Stimulated activated naive CD4-positive, alpha-beta T cell treated with Interleukin-2 at 50 U/mL for 16 hours (primary cell): Measurements from ENCODE around the gene USP15.
"Not testable (repeated sequence)": the region's sequence is repeated elsewhere in the genome, so short reads cannot be mapped to it uniquely, and the experiment has no call there.

Experiments used
- DNase-seq: peaks from one replicate; lab custom pipeline; 2025; lab: John Stamatoyannopoulos, UW

Gene USP15

GRCh38 chr12:62372134-62372533 lies 111.9 kb downstream of the USP15 start:
- DNase-seq, result no peak

GRCh38 chr12:62372825-62373224 lies 112.6 kb downstream of the USP15 start:
- DNase-seq, result no peak

GRCh38 chr12:62375603-62376002 lies 115.4 kb downstream of the USP15 start:
- DNase-seq, result no peak

GRCh38 chr12:62379026-62379722 lies 119.0 kb downstream of the USP15 start:
- DNase-seq, result no peak

- no peak for DNase-seq
These were observed 119.5 kb downstream of the USP15 start for GRCh38 chr12:62379723-62380045.

GRCh38 chr12:62382526-62382925 lies 122.3 kb downstream of the USP15 start:
- DNase-seq, result no peak

GRCh38 chr12:62396750-62397149 lies 136.5 kb downstream of the USP15 start:
- no peak for DNase-seq

GRCh38 chr12:62400135-62400534 lies 139.9 kb downstream of the USP15 start:
- no peak for DNase-seq

GRCh38 chr12:62401631-62402030 lies 141.4 kb downstream of the USP15 start:
- no peak for DNase-seq

GRCh38 chr12:62403031-62403430 lies 142.8 kb downstream of the USP15 start:
- DNase-seq, result no peak

GRCh38 chr12:62407587-62407986 lies 147.4 kb downstream of the USP15 start:
- DNase-seq, result no peak

GRCh38 chr12:62409068-62409467 lies 148.9 kb downstream of the USP15 start:
- DNase-seq, result no peak

- no peak for DNase-seq
These were observed 154.0 kb downstream of the USP15 start for GRCh38 chr12:62414180-62414579.

GRCh38 chr12:62426089-62426488 lies 165.9 kb downstream of the USP15 start:
- no peak for DNase-seq

GRCh38 chr12:62429457-62429856 lies 169.3 kb downstream of the USP15 start:
- no peak for DNase-seq

GRCh38 chr12:62434494-62435302 lies 174.5 kb downstream of the USP15 start:
- DNase-seq, result no peak

GRCh38 chr12:62435303-62436163 lies 175.3 kb downstream of the USP15 start:
- peak; percentile 6 for DNase-seq

- DNase-seq, result no peak
These were observed 175.9 kb downstream of the USP15 start for GRCh38 chr12:62436164-62436503.

GRCh38 chr12:62438098-62438692 lies 178.0 kb downstream of the USP15 start:
- DNase-seq, result no peak

- DNase-seq, result no peak
These were observed 186.7 kb downstream of the USP15 start for GRCh38 chr12:62446754-62447452.

- no peak for DNase-seq
These were observed 188.2 kb downstream of the USP15 start for GRCh38 chr12:62448436-62448835.

- DNase-seq, result not testable (repeated sequence)
These were observed 195.2 kb downstream of the USP15 start for GRCh38 chr12:62455429-62455828.
